ENCODE data around the gene NINJ2. TPM values are rescaled to one million over a fixed set of nuclear protein-coding genes. Genes with fewer than 3 reads are reported as not detected.

NINJ2 gene
- total RNA-seq, 1 donor: 5.8 TPM

DNA sequence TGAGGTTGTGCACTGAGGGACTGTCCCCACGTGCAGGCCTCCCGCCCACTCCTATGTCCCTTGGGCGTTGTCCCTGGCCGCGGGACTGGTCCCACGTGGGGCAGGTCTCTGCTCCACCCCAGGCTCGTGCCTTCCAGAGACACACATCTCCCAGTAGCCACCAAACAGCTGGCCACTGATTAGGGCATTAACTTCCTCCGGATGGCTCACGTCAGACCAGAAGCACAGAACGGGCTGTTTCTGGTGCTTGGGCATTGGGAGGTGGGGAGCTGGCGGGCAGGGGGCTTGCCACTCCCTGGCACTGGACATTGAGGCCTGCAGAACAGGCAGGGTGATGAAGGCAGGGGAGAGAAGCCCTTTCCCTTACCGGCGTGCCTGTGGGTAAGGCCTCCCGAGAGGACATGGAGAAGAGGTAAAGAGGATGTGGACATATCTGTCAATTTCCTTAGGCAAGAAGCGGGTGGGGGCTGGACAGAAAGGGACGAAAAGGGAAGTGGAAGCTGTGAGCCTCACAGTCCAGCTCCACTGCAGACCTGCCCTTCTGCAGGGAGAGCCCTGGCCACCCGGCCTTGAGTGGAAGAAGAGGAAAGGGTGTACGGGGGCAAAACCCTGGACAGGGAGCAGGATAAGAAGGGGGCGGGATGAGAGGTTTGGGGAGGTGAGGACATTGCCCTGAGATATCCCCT lies 101.2 kb downstream of the NINJ2 start:
- H3K79me2 ChIP-seq (ENCODE audit: insufficient read depth, low read length): no peaks in the 10 kb centered on the region
- DNase-seq (ENCODE audit: insufficient read length, low spot score, missing footprints): peak; percentile 47
- no peaks in the 10 kb centered on the region for H4K20me1 ChIP-seq (ENCODE audit: insufficient read depth, low read length)
- no peak overlapping the region for H3K4me2 ChIP-seq (ENCODE audit: insufficient read depth, low read length)
- no peaks in the 10 kb centered on the region for H3K36me3 ChIP-seq (ENCODE audit: insufficient read depth, low read length)
- H2AFZ ChIP-seq (ENCODE audit: low read length): no peak overlapping the region
- H3K9me3 ChIP-seq (ENCODE audit: low read depth, low read length): no peaks in the 10 kb centered on the region
- no peak overlapping the region for H3K27ac ChIP-seq (ENCODE audit: low read depth, low read length)
- TF ChIP-seq, protein P1, sequence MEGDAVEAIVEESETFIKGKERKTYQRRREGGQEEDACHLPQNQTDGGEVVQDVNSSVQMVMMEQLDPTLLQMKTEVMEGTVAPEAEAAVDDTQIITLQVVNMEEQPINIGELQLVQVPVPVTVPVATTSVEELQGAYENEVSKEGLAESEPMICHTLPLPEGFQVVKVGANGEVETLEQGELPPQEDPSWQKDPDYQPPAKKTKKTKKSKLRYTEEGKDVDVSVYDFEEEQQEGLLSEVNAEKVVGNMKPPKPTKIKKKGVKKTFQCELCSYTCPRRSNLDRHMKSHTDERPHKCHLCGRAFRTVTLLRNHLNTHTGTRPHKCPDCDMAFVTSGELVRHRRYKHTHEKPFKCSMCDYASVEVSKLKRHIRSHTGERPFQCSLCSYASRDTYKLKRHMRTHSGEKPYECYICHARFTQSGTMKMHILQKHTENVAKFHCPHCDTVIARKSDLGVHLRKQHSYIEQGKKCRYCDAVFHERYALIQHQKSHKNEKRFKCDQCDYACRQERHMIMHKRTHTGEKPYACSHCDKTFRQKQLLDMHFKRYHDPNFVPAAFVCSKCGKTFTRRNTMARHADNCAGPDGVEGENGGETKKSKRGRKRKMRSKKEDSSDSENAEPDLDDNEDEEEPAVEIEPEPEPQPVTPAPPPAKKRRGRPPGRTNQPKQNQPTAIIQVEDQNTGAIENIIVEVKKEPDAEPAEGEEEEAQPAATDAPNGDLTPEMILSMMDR (IDR thresholded peaks at IDR 0.05; ENCODE audit: extremely low read depth, low read depth, low read length): no peak
- no peak overlapping the region for H3K4me3 ChIP-seq (ENCODE audit: insufficient read depth, low read length)
- H3K27me3 ChIP-seq (ENCODE audit: insufficient read depth, low read length): peaks cover 19% of the 10 kb centered on the region
- H3K4me1 ChIP-seq (ENCODE audit: insufficient read depth, low read length): peaks cover 12% of the 10 kb centered on the region

DNA sequence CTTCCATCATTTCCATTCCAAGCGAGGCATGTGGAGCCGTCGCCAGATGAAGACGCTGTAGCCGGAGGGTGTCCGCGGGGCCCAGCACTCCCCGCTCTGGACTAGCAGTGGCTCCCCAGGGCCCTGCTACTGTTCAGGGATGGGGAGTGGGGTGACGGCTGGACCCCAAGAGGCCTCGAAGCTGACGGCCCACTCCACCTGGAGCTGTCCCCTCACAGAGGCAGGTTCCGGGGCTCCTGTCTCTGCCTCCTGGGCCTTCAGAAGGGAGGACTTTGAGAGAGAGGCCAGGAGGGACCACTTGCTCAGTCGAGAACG lies 101.9 kb downstream of the NINJ2 start:
- Histone ChIP-seq H3K36me3 (ENCODE audit: insufficient read depth, low read length) (no peaks in the 10 kb centered on the region), H3K9me3 (ENCODE audit: low read depth, low read length) (no peaks in the 10 kb centered on the region), H3K27me3 (ENCODE audit: insufficient read depth, low read length) (peaks cover 19% of the 10 kb centered on the region), H2AFZ (ENCODE audit: low read length) (no peak overlapping the region), H3K4me1 (ENCODE audit: insufficient read depth, low read length) (peaks cover 12% of the 10 kb centered on the region), H4K20me1 (ENCODE audit: insufficient read depth, low read length) (no peaks in the 10 kb centered on the region), H3K4me2 (ENCODE audit: insufficient read depth, low read length) (no peak overlapping the region), H3K79me2 (ENCODE audit: insufficient read depth, low read length) (no peaks in the 10 kb centered on the region), H3K4me3 (ENCODE audit: insufficient read depth, low read length) (no peak overlapping the region), H3K27ac (ENCODE audit: low read depth, low read length) (no peak overlapping the region)
- DNase-seq (ENCODE audit: insufficient read length, low spot score, missing footprints): no peak
- TF ChIP-seq, protein P1 (IDR thresholded peaks at IDR 0.05; ENCODE audit: extremely low read depth, low read depth, low read length): no peak

DNA sequence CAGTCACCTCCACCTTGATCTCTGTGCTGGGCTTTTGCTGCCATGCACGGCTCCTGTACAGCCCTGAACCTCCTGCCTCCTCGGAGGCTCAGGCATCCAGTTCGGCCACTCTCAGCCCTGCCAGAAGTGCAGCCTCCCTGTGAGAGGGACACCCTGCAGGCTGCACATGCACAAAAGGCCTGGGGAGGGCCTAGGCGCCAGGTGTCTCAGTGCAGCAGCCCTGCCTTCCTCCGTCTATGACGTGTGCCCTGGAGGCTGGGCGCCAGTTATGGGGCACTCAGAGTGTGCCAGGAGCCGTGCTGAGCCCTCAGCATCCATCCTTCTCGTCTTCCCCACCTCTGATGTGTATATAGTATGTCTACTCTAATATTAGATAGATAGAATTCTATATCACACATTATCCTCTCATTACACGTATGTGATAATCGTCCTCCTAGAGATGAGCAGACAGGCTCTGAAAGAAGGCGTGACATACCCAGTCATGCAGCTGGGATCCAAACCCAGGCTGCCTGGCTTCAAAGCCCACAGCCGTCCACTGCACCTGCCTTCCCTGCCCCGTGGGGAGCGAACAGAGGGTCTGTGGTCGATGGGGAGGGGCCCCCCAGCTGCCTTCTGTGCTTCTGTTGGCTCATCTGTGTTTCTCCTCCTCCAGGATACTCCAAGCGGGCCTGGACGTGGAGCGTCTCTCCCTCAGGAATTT lies 102.4 kb downstream of the NINJ2 start:
- Histone ChIP-seq H3K4me1 (ENCODE audit: insufficient read depth, low read length) (peaks cover 12% of the 10 kb centered on the region), H3K4me2 (ENCODE audit: insufficient read depth, low read length) (no peak overlapping the region), H3K79me2 (ENCODE audit: insufficient read depth, low read length) (no peaks in the 10 kb centered on the region), H3K36me3 (ENCODE audit: insufficient read depth, low read length) (no peaks in the 10 kb centered on the region), H3K4me3 (ENCODE audit: insufficient read depth, low read length) (no peak overlapping the region), H4K20me1 (ENCODE audit: insufficient read depth, low read length) (no peaks in the 10 kb centered on the region), H3K9me3 (ENCODE audit: low read depth, low read length) (no peaks in the 10 kb centered on the region), H3K27me3 (ENCODE audit: insufficient read depth, low read length) (peaks cover 19% of the 10 kb centered on the region), H3K27ac (ENCODE audit: low read depth, low read length) (no peak overlapping the region), H2AFZ (ENCODE audit: low read length) (no peak overlapping the region)
- DNase-seq (ENCODE audit: insufficient read length, low spot score, missing footprints): peak; percentile 54
- TF ChIP-seq, protein P1 (IDR thresholded peaks at IDR 0.05; ENCODE audit: extremely low read depth, low read depth, low read length): no peak

DNA sequence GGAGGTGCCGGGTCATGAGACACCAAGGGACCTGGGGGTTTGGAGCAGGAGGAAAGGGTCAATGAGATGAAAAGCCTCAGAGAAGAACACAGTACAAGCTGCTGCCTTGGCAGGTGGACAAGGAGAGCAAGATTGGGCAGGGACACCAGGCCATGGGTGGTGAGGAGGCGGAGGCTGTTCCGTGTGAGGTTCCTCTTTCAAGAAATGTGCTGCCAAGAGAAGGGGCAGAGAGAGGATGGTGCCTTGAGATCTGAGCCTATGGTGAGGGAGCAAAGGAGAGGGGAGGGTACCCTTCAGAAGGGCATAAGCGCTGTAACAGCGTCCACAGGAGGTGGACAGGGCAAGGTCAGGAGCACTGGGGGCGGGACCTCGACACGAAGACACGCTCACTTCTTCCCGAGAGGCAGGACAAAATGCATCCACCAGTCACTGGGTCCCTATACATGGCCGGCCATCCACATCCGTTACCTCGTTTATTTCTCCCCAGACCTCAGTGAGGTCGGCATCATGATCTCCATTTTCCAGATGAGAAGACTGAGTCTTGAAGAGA lies 103.3 kb downstream of the NINJ2 start:
- TF ChIP-seq, protein P1 (IDR thresholded peaks at IDR 0.05; ENCODE audit: extremely low read depth, low read depth, low read length): no peak
- Histone ChIP-seq H2AFZ (ENCODE audit: low read length) (no peak overlapping the region), H3K9me3 (ENCODE audit: low read depth, low read length) (no peaks in the 10 kb centered on the region), H4K20me1 (ENCODE audit: insufficient read depth, low read length) (no peaks in the 10 kb centered on the region), H3K27me3 (ENCODE audit: insufficient read depth, low read length) (peaks cover 19% of the 10 kb centered on the region), H3K4me3 (ENCODE audit: insufficient read depth, low read length) (no peak overlapping the region), H3K79me2 (ENCODE audit: insufficient read depth, low read length) (no peaks in the 10 kb centered on the region), H3K27ac (ENCODE audit: low read depth, low read length) (no peak overlapping the region), H3K4me1 (ENCODE audit: insufficient read depth, low read length) (peaks cover 12% of the 10 kb centered on the region), H3K36me3 (ENCODE audit: insufficient read depth, low read length) (no peaks in the 10 kb centered on the region), H3K4me2 (ENCODE audit: insufficient read depth, low read length) (no peak overlapping the region)
- DNase-seq (ENCODE audit: insufficient read length, low spot score, missing footprints): peak; percentile 74
